GM18508 (cell line): ENCODE data around the gene OR4B1.

Source experiments
- ATAC-seq: cut with Tn5 transposase; IDR thresholded peaks from one replicate; pipeline ENCODE4 v1.9.1; 2021; ENCODE audit warnings: moderate number of reproducible peaks; ENCODE audit not compliant: insufficient read depth, unreplicated experiment

OR4B1 gene

GRCh38 chr11:48244804-48245203, 28.2 kb downstream of the OR4B1 start, which contains the start of gene OR4X2:
OR4X2 (plus strand) TSS chr11:48245104; CDS start chr11:48245104, 0 bp downstream.
- no peak for ATAC-seq

- ATAC-seq: no peak
Observed at GRCh38 chr11:48248902-48249301, 32.3 kb downstream of the OR4B1 start.

- ATAC-seq: no peak
Observed at GRCh38 chr11:48261600-48261999, 45.0 kb downstream of the OR4B1 start.

DNA sequence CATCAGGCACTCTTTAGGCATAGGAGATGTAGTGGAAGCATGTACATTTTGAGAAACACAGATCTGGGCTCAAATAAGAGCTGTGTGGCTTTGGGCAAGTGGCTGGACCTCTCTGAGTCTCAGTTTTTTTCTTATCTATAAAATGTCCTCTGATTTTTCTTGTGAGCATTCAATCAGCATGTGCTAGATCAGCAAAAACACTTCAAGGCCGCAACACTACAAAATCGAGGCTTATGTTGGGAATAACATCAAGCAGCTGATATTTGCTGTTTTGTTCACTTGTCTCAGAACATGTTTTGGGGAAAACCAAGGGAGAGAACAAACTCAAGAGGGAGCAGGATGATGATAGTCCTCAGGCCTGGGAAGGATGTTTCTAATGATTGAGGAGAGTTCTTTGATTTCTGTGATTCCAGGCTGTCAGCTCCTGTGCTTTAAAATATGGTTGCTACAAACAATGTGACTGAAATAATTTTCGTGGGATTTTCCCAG, 46.9 kb downstream of the OR4B1 start, which contains the start of gene OR4X1:
Gene OR4X1, plus strand, starts transcription at position 439 of the 489 bp plus-strand sequence. Its CDS starts 0 bp downstream, at position 439.
- ATAC-seq: no peak
